ENCODE measurements around the gene IGSF21.

Gene IGSF21

DNA sequence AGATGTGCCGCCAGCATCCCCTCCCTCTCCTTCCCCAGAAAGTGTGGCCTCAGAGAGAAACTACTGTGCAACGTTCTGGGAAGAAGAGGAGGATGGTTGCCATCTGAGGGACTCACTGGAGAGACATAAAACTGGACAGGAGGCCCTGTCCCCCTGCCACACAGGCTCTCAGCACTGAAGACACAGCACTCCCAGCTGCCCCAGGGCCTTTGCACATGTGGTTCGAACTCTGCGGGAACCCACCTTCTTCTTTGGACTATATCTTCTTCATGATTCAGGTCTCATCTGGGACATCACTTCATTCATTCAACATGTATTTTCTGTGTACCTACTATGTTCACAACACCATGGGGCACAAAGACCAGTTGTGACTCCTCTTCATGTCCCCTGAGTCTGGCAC is 17.4 kb downstream of the IGSF21 start:
- DNase-seq (ENCODE audit: low read depth): no peak
- H3K4me3 ChIP-seq (ENCODE audit: low read depth, low read length): no peak overlapping the region
- no peak for TF ChIP-seq CTCF (conservative IDR thresholded peaks at IDR 0.05; ENCODE audit: low read depth, low read length)

DNA sequence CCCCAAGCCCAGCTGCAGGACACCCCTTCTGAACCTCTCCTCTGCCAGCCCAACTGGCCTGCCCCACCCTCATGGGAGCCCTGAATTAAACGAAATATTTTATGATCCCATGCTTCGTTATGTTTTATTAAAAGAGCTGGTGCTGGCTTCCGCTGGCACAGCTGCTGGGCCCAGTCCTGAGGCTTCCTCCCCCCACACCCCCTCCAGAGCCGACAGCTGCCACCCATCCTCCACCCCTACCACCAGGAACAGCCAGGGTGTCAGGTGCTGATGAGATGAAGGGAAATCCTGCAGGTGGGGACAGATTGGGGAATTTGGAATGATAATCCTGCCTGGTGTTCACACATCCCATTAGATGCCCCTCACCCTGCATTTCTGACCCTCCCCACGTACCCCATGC is 19.0 kb downstream of the IGSF21 start:
- H3K4me3 ChIP-seq (ENCODE audit: low read depth, low read length): no peak overlapping the region
- no peak for DNase-seq (ENCODE audit: low read depth)
- TF ChIP-seq CTCF (conservative IDR thresholded peaks at IDR 0.05; ENCODE audit: low read depth, low read length): no peak

DNA sequence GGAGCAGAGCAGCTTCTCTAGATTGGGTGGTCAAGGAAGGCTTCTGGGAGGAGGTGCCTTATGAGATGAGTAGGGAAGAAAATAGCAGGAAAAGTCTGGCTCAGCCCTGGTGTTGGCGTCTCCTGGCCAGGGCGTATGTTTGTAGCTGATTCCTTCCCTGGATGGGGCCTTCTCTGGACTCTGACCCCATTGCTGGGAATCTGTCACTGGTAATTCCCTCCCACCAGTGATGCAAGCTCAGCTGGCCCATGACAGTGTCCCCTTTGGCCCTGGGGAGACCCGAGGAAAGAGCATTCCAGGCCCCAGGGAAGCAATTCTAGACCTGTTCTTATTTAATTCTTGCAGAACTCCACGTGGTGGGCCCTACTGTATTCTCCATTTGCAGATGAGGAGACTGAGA is 20.7 kb downstream of the IGSF21 start:
- TF ChIP-seq CTCF (conservative IDR thresholded peaks at IDR 0.05; ENCODE audit: low read depth, low read length): no peak

DNA sequence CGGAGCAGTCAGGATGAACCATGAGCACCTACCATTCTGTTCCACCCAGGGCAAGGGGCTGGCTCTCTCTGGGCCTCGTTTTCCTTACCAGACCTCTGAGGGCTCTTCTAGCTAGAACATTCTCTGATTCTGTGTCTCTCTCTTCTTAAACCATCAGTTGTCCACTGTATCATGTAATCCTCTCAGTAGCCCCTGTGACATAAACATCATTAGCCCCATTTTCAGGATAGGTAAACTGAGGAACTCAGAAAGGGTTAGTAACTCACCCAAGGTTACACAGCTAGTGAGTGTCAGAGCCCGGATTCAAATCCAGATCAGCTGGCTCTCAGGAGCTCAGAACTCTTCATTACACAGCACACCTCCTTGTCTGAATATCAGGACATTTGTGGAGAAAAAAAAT is 22.8 kb downstream of the IGSF21 start:
- no peak for TF ChIP-seq CTCF (conservative IDR thresholded peaks at IDR 0.05; ENCODE audit: low read depth, low read length)
- no peak overlapping the region for H3K4me3 ChIP-seq (ENCODE audit: low read depth, low read length)
- DNase-seq (ENCODE audit: low read depth): no peak

More for the DNA sequence above, 20.7 kb downstream of the IGSF21 start:
- no peak for DNase-seq (ENCODE audit: low read depth)
- no peak overlapping the region for H3K4me3 ChIP-seq (ENCODE audit: low read depth, low read length)

DNA sequence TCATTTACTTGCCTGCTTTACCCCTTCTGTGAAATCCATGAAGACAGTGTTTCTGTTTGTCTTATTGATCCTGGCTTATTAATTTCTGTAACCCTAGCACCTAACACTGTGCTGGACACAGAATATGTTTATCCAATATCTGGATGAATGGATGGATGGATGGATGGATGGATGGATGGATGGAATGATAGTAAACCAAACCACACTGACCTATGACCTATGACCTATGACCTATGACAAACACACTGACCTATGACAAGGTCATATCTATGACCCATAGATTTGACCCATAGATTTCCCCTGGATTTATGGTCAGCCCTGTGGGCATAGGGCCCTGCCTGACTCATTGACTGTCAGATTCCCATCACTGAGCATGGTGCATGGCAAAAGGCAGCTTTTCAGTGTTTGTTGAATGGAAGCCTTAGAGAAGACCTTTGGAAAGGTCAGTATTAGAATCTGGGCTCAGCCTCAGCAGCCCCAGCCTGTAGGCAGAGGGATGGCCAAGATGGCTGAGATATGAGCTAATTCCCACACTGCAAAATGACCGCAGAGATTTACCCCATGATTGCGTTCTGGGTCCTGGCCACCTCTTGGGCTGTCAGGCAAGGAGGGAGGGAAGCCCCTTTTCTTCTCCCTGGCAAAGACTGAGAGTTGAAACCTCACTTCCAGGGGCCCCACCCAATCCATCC is 24.6 kb downstream of the IGSF21 start:
- no peak for TF ChIP-seq CTCF (conservative IDR thresholded peaks at IDR 0.05; ENCODE audit: low read depth, low read length)
- no peak overlapping the region for H3K4me3 ChIP-seq (ENCODE audit: low read depth, low read length)
- no peak for DNase-seq (ENCODE audit: low read depth)

DNA sequence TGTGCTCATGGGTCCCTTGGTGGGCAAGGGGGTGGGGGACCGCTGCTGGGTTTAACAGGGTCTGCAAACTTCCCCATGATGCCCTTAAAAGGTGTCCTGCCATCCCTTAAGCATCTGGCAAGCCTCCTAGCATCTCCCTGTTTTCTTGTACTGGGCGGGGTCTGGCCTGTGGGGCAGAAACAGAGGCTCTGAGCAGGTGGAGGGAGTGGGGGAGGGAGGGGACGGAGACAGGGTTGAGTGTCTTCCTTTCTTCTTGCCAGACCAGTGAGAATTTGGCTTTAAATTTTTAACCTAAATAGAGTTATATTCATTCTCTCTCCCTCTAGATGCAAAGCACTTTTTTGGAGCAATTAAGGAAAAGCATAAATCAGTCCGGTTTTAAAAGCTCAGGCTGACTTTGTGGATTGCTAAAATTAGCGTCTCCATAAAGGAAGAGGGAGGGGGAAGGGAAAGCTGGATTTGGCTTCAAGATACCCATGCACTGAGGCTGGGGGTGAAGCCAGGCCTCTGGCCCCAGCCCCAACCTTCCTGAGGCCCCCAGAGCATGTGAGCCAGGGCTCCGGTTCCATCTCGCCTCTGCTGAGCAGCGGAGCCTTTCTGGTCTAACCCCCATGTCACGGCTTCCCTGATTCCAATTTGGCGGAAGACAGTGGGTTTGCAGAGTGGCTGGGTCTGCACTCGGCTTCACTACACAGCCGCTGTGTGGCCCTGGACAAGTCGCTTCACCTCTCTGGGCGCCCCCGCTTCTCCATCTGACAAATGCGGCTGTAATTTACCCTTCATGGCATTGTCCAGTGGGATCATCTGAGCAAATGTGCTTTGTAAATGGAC is 25.3 kb downstream of the IGSF21 start:
- H3K4me3 ChIP-seq (ENCODE audit: low read depth, low read length): no peak overlapping the region
- no peak for TF ChIP-seq CTCF (conservative IDR thresholded peaks at IDR 0.05; ENCODE audit: low read depth, low read length)
- no peak for DNase-seq (ENCODE audit: low read depth)

Measured in choroid plexus epithelial cell (primary cell).